CD4-positive, alpha-beta T cell treated with Interleukin-17A for 1 hour (primary cell): ENCODE results near the gene NTRK3.

Experiments used
- DNase-seq: peaks from one replicate; pipeline ENCODE4 v3.0.0-alpha.2; 2020

NTRK3 gene

GRCh38 chr15:87967951-87968350 is 288.6 kb downstream of the NTRK3 start:
- DNase-seq: no peak

DNA sequence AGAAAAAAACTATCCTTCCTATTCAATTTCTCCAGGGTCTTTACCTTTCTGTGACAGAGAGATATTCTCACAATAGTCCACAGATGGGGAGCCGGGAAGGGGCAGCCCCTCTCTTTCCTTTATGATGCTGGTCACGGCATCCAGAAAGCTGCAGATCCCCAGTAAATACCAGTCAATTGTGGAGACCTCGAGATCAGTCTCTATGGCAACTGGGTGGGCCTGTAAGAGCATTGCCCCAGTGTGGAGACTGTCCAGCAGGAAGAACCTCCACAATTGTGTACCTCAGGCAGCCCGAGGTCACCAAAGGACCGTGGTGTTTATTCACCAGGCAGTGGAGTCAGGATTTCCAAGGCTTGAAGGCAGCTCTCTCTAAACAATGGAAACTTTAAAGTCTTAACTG is 291.2 kb downstream of the NTRK3 start:
- no peak for DNase-seq

DNA sequence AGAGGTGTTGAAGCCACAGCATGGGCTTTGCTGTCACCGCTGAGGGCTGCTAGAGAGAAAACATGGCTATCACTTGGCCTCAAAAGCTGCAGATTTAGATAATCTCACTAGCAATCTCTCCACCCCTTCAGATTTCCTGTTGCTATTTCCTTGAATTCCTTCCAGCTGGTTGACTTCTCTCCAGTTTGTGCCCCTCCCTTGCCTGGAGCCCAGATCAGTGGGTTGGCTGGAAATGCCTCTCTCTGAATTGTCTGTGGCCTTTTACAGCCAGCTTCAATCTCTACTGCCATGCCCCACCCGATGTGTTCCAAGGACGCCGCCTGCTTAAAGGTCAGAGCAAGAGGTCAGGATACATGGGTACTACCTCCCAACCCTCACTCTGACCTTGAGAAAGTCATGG is 294.1 kb downstream of the NTRK3 start:
- no peak for DNase-seq

- DNase-seq: no peak
Measured at GRCh38 chr15:87961851-87962420, 294.6 kb downstream of the NTRK3 start.

DNA sequence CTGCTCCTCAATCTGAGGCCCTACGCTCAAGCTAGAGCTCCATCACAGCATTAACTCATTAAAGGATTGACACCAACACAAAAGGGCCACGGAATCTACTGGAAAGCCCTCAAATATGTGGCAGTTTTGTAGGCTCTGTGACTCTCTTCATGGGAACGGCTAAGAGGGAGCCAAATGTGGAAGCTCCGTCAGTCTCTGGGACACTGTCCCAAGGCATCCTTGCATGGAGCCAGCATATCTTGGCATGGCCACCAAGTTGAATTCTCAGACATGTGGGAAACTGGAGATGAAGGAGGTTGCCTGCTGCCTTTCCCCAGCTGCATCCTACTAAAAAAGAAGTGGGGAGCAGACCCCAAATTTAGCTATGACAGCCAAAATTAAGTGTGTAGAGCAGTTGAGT is 296.9 kb downstream of the NTRK3 start:
- no peak for DNase-seq

DNA sequence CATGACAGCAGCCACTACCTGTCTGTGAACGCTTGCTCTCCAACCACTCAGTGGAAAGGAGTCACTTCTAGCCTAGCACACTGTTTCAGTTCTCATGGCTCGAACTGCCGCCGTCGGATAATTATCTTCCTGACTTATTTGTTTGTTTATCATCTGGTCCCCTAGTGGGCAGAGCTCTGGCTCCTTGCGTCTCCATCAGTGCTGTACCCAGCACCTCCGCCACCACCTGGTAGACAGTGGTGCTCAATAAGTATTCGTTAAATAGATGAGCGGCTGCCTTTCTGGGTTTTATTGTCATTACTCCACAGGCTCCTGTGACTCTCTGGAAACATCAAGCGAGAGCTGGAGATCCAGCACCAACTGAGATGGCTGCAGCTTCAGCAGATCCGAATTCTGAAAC is 297.5 kb downstream of the NTRK3 start:
- no peak for DNase-seq

- no peak for DNase-seq
Measured at GRCh38 chr15:87955284-87955909, 301.1 kb downstream of the NTRK3 start.

- DNase-seq: no peak
Measured at GRCh38 chr15:87954793-87955192, 301.7 kb downstream of the NTRK3 start.

DNA sequence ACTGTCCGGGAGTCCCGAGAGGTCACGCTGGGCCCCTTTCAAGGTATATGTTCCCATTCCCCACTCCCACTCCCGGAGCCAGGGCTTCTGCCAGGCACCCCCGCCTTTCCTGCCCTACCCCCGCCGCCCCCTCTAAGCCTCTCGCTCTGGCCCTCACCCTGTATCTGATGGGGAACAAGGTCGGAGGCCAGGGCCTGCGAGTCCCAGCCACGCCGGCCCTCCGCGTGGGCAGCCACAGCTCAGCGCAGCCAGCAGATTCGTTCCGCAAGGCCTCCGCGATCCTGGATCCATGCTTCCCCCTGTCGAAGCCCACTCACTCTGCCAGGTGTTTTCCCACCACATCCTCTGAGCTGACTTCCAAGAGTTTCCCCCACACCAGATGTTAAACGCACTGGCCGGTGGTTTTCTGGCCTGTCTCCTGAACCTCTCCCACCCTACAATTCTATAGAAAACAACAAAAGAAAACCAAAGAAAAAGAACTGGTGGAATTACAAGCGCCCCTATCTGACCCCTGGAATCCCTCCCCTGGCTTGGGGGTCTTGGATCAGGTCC is 303.7 kb downstream of the NTRK3 start:
- DNase-seq: no peak

DNA sequence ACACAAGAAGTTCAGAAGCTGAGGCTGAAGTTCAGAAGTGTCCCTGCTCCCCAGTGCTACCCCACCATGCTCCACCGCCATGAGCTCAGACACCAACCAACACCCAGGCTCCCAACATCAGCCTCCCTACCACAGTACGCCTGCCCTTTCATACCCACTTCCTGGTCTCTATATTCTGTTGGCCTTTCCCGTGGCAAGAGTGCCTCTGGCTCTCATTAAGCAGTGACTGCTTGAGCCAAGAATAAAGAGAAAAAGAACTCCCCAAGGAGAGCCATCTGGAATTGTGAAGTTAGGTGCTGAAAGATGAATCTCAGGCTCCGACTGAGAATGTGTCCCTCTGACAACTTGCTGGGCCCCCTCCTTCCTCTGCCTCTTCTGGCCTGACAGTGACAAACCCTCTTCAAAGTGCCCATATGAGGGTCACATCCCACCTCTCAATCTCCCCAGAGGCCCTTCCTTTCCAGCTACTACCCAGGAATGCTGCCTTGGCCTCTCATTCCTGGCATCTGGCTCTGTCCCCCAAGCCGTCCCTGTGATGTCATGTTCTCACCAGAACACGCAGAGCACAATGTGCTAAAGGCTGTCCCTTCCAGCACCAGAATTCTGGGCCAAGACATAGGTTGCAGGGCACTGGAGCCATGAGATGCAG is 306.8 kb downstream of the NTRK3 start:
- DNase-seq: no peak

DNA sequence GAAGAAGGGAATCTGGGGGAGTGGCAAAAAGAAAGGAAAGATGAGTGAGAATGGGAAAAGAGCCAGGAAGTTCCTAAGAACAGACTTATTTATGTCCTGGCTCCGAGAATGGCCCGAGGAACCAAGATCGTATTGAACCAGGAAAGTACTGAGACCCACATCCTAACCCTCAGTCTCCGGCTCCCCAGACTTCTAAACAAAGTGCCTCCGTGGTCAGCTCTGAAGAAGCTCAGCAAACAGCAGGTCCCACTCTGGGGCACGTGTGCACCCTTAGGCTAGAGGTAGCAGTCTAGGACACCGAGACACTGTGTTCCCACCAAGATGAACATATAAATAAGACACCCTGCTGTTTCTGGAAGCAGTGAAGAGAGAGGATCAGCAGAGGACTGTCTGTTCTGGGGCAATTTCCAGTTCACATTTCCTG is 307.4 kb downstream of the NTRK3 start:
- DNase-seq: no peak

- no peak for DNase-seq
Measured at GRCh38 chr15:87947560-87947959, 309.0 kb downstream of the NTRK3 start.

- DNase-seq: no peak
Measured at GRCh38 chr15:87945246-87945645, 311.3 kb downstream of the NTRK3 start.

GRCh38 chr15:87944691-87945090 is 311.8 kb downstream of the NTRK3 start:
- no peak for DNase-seq

DNA sequence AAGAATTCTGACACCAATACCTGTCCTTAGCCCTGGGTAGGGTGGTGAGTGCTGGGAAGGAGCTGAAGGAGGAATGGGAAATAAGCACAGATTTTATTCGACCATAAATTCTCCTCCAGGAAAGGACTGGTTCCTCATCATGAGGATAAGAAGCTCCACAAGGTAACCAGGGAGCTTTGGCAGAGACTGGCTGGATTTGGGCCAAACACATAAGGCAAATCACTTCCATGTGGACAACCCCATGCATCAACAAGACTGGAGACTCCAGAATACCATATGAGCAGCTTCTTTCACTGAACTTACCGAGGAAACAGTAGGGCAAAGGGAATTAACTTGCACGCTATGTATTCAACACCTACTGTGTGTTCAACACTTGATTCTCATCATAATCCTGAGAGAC is 312.5 kb downstream of the NTRK3 start:
- DNase-seq: no peak

GRCh38 chr15:87943626-87944025 is 312.9 kb downstream of the NTRK3 start:
- DNase-seq: no peak

DNA sequence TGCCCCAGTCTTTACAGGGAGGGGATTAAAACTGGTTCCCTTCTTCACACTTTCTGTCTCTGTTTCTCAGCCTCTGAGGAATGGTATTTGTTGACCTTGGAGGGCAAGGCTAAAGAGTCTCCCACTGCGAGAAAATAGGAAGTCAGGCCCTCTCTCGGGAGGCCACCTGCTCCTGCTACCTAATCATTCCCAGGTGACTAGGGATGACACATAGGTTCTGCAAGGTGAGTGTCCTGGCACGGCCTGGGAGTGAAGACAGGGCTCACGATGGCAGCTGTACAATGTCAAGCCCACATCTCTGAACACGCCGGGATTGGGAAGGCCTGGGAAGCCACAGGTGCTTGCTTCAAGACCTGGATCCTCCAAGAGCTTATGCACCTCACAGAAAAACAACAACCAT is 314.2 kb downstream of the NTRK3 start:
- no peak for DNase-seq

GRCh38 chr15:87941606-87942005 is 314.9 kb downstream of the NTRK3 start:
- no peak for DNase-seq

DNA sequence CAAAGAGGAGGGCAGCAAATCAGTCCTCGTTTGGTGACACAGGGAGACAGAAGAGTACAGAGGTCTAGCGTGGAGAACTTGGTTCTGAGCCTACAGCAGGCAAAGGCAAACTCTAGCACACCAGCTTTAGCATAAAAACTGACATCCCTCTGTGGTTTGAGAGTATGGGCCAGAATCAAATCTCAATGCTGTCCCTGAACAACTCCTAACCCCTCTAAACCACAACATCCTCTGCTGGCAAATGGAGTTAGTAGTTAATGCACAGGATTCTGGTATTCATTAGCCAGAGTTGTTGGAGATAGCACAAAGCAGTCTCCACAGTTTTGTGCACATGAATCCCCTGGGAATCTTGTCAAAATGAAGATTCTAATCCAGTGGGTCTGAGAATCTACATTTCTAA is 315.8 kb downstream of the NTRK3 start:
- no peak for DNase-seq

DNA sequence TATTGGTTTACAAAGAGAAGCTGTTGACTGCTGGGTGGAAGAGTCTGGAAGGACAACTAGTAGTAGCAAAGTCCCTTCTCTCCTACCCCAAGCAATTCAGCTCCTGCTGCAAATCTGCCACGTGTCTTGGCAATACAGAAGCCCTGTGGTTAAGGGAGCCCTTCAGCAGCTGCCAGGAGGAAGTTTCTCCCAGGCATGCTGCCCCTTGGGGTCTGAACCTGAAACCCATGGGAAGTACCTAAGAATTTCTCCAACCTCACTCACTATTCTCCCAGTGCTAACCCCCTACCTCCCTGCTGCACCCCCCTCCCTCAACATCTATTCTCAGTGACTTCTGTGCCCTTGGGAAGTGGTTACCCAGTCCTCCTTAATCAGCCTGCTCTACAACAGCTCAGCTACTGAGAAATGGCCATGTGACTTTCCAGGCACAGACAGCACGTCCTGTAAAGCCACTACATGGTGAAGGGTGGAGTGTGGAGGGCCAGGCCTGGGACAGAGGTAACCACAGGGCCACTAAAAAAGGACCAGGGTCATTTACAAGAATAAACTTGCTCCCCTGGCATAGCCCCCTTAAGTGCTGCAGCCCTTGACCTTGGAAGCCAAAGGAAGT is 316.6 kb downstream of the NTRK3 start:
- DNase-seq: no peak

DNA sequence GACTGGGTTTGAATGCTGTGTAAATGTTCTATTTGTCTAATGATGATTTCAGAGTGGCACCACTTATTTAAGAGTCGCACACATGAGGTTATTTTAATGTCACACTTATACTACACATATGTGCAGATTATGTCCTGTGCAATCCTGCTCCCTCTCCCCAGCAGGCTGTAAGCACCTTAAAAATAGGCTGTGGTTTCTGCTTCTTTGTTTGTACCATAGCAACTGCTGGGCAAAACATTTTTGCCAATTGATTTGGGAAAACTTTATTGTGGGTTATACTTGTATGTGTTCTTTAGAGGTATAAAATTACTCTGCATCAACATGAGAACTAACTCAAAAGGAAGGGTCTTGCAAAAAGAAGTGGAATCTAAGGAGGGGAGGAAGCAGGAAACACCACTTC is 318.5 kb downstream of the NTRK3 start:
- no peak for DNase-seq

DNA sequence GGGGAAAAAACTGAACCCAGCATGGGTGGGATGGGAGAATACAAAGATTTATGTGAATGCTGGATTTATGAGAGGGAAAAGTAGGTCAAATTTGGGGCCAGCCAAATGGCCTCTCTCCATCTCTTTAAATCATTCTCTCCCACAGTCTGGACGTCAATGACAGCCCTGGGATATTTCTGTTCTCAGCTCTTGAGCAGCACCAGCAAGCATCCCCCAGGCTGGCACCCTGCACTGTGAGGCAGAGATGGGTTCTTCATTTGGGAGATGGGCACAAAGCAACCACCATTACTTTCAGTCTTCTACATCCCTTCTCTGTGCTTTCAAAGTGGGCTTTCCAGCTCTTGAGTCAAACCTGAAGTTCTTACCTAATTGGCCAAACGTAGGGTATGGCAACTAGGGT is 321.0 kb downstream of the NTRK3 start:
- DNase-seq: no peak

DNA sequence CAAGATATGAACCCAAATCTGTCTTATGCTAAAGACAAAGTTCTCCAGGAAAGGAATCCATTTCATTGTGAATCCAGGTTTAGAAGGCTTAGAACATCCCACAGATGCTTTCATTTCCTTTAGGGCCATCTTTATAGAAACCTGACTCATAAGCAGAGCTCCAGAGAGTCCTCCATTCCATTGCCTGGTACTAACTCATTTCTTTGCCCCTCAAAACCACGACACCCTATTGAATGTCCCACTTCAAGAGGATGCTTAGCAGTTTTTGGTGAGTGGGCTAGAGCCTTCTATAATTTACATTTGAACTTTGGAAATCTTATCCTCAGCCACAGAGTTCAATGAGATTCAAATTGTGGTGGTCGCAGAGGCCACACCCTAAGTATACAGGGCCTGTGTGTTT is 325.0 kb downstream of the NTRK3 start:
- no peak for DNase-seq

DNA sequence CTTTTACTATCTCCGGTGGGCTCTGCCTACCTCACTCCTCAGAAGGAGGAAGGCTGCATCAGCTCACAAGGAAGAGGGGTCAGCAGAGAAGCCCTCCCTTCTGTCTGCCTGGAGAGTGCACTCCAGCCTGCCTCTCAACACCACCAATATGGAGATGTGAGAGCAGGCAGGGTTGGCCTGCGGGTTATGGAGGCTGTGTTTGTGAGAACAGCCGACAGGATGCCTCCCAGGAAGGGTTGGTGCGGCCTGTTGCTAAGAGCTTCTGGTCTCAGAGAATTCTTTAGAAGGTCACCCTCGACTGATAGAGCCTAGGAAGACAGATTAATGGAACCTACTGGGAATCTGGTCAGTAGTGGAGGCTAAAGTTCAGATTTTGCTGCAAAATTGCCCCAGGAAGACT is 326.1 kb downstream of the NTRK3 start:
- no peak for DNase-seq
